DOHH2 (cell line): Measurements from ENCODE around the gene DBT.

Source experiments
- H3F3A ChIP-seq: fragments of 200-600 bp; sonication (generic), shearing (Covaris generic); 2 replicates; pipeline ENCODE4 v1.6.0; 2016; ENCODE audit warnings: antibody characterized with exemption, mild to moderate bottlenecking; ENCODE audit not compliant: control insufficient read depth, insufficient read depth
- H3K27ac ChIP-seq: fragments of 200-600 bp; sonication (generic); 2 replicates; pipeline ENCODE4 v1.5.1; 2014; ENCODE audit warnings: low read depth, mild to moderate bottlenecking, low read length, moderate library complexity
- H3K27me3 ChIP-seq: fragments of 200-600 bp; sonication (generic); 2 replicates; pipeline ENCODE4 v1.6.1; 2014; ENCODE audit warnings: mild to moderate bottlenecking, low read length, mixed read lengths; ENCODE audit not compliant: control insufficient read depth
- H3K36me3 ChIP-seq: fragments of 200-600 bp; sonication (generic); 2 replicates; pipeline ENCODE4 v1.6.1; 2014; ENCODE audit warnings: mild to moderate bottlenecking, low read length, moderate library complexity, mixed read lengths; ENCODE audit not compliant: control insufficient read depth
- H3K4me1 ChIP-seq: fragments of 200-600 bp; sonication (generic); 2 replicates; pipeline ENCODE4 v1.6.1; 2014; ENCODE audit warnings: mild to moderate bottlenecking, low read length, mixed read lengths; ENCODE audit not compliant: control insufficient read depth
- H3K4me2 ChIP-seq: fragments of 200-600 bp; sonication (generic); 2 replicates; pipeline ENCODE4 v1.6.0; 2014; ENCODE audit warnings: mild to moderate bottlenecking, low read length, moderate library complexity
- H3K4me3 ChIP-seq: fragments of 200-600 bp; sonication (generic); 2 replicates; pipeline ENCODE4 v1.5.1; 2014; ENCODE audit warnings: mild to moderate bottlenecking, low read length, mixed read lengths
- H3K79me2 ChIP-seq: fragments of 200-600 bp; sonication (generic); 2 replicates; pipeline ENCODE4 v1.6.1; 2014; ENCODE audit warnings: mild to moderate bottlenecking, low read length, mixed read lengths; ENCODE audit not compliant: control insufficient read depth
- H3K9me2 ChIP-seq: fragments of 200-600 bp; sonication (generic); replicated peaks from 2 replicates; pipeline ENCODE4 v1.6.1; 2014; ENCODE audit warnings: mild to moderate bottlenecking, low read length, mixed read lengths; ENCODE audit not compliant: control insufficient read depth
- H3K9me3 ChIP-seq: fragments of 200-600 bp; sonication (generic); 2 replicates; pipeline ENCODE4 v1.6.1; 2014; ENCODE audit warnings: antibody characterized with exemption, low read length, mixed read lengths; ENCODE audit not compliant: control insufficient read depth, insufficient read depth
- H4K20me1 ChIP-seq: fragments of 200-600 bp; sonication (generic); 2 replicates; pipeline ENCODE4 v1.6.0; 2014; ENCODE audit warnings: low read depth, mild to moderate bottlenecking, antibody characterized with exemption, low read length, moderate library complexity; ENCODE audit not compliant: control insufficient read depth, insufficient read depth
- CTCF ChIP-seq: fragments of 200-600 bp; sonication (generic); IDR thresholded peaks from one replicate; pipeline ENCODE4 v1.5.1; 2014; ENCODE audit warnings: antibody characterized with exemption, mild to moderate bottlenecking, low read depth, low read length; ENCODE audit not compliant: poor library complexity, severe bottlenecking
- EZH2phosphoT487 ChIP-seq: fragments of 200-600 bp; sonication (generic); IDR thresholded peaks from 2 replicates; pipeline ENCODE4 v1.6.1; 2017; ENCODE audit warnings: borderline replicate concordance, mild to moderate bottlenecking, antibody characterized with exemption, low read length, moderate library complexity, mixed read lengths

Gene DBT

DNA sequence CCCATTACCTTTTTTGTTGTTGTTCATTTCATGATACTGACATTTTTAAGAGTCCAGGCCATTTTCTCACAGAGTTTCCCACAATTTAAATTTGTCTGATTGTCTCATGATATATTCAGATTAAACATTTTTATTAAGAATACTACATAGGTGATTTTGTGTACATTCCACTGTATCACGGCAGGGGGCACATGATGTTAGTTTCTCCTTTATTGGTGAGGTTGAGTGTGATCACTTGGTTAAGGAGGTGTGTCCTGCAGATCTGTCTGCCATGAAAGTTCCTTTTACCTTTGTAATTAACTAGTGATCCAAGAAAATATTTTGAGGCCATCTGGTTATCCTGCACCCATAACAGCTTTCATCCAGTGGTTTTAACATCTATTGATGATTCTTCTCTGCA, 28.2 kb upstream of the DBT start:
- no peaks in the 10 kb centered on the region for H4K20me1 ChIP-seq
- no peaks in the 10 kb centered on the region for H3K9me2 ChIP-seq
- no peaks in the 10 kb centered on the region for H3K4me1 ChIP-seq
- no peaks in the 10 kb centered on the region for H3F3A ChIP-seq
- peaks cover 96% of the 10 kb centered on the region for H3K36me3 ChIP-seq
- no peak overlapping the region for H3K4me2 ChIP-seq
- no peak overlapping the region for H3K4me3 ChIP-seq
- H3K27me3 ChIP-seq = no peaks in the 10 kb centered on the region
- no peak overlapping the region for H3K27ac ChIP-seq
- TF ChIP-seq EZH2phosphoT487 (no peak), CTCF (no peak)
- H3K79me2 ChIP-seq = 0 out of 2 replicates have a peak, but pooled peaks cover 4% of the 10 kb centered on the region
- H3K9me3 ChIP-seq = no peaks in the 10 kb centered on the region

GRCh38 chr1:100268202-100268601, 18.6 kb upstream of the DBT start:
- Histone ChIP-seq H3K9me2 (no peaks in the 10 kb centered on the region), H3K27ac (no peak overlapping the region), H4K20me1 (no peaks in the 10 kb centered on the region), H3K4me1 (peaks cover 23% of the 10 kb centered on the region), H3K9me3 (no peaks in the 10 kb centered on the region), H3K36me3 (peaks cover 68% of the 10 kb centered on the region), H3K27me3 (no peaks in the 10 kb centered on the region), H3F3A (no peaks in the 10 kb centered on the region), H3K79me2 (peaks cover 52% of the 10 kb centered on the region), H3K4me3 (no peak overlapping the region), H3K4me2 (no peak overlapping the region)
- TF ChIP-seq CTCF (no peak), EZH2phosphoT487 (no peak)

- TF ChIP-seq CTCF = no peak
- no peak for TF ChIP-seq EZH2phosphoT487
- no peaks in the 10 kb centered on the region for H3K27me3 ChIP-seq
- H3F3A ChIP-seq = no peaks in the 10 kb centered on the region
- H4K20me1 ChIP-seq = no peaks in the 10 kb centered on the region
- H3K4me1 ChIP-seq = peaks cover 23% of the 10 kb centered on the region
- no peak overlapping the region for H3K27ac ChIP-seq
- H3K9me2 ChIP-seq = no peaks in the 10 kb centered on the region
- H3K4me3 ChIP-seq = peak overlapping the region; percentile 86
- H3K9me3 ChIP-seq = no peaks in the 10 kb centered on the region
- peak overlapping the region; percentile 88 for H3K4me2 ChIP-seq
- peaks cover 59% of the 10 kb centered on the region for H3K36me3 ChIP-seq
- H3K79me2 ChIP-seq = peaks cover 50% of the 10 kb centered on the region
These were observed 17.6 kb upstream of the DBT start for GRCh38 chr1:100267284-100267683.
